NB4 (cell line): ENCODE results near the gene KRTAP5-4.
"Not testable (repeated sequence)": the region's sequence is repeated elsewhere in the genome, so short reads cannot be mapped to it uniquely, and the experiment has no call there.

Source experiments
- DNase-seq: peaks from one replicate; pipeline ENCODE4 v3.0.0; 2010; ENCODE audit warnings: low read depth
- H3K4me3 ChIP-seq: one replicate; pipeline ENCODE4 v1.5.1; 2011; ENCODE audit warnings: mild to moderate bottlenecking, low read depth, low read length, moderate library complexity
- MYC ChIP-seq: IDR thresholded peaks from 2 replicates; pipeline ENCODE4 v1.6.1; 2011; ENCODE audit warnings: low read depth, low read length
- POLR2A ChIP-seq: IDR thresholded peaks from 2 replicates; pipeline ENCODE4 v1.6.1; 2011; ENCODE audit warnings: mild to moderate bottlenecking; ENCODE audit not compliant: insufficient read length; ENCODE audit errors: extremely low read depth
- TF ChIP-seq, protein P1 (sequence below): IDR thresholded peaks from 2 replicates; pipeline ENCODE4 v1.6.1; 2011; ENCODE audit warnings: low read depth, low read length
- TF ChIP-seq, protein P2 (sequence below): IDR thresholded peaks from one replicate; pipeline ENCODE4 v1.5.1; 2012; ENCODE audit warnings: low read depth, low read length

Gene KRTAP5-4

DNA sequence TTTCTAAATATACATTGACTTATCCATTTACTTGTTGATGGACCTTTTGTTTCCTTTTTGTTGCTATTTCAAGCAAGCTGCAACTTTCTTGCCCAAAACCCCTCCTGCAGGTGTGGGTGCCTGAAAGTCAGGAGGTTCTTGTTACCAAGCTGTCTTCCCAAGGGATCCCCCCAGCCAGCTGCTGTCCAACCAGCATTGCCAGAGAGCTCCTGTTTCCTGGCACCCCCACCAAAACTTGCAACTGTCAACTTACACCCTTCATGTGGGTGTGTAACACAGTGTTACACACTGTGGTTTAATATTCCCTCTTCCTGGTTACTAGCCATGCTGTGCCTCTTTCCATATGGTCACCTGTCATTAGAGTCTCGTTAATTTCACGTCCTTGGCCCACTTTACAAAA is 35.2 kb downstream of the KRTAP5-4 start:
- no peak overlapping the region for H3K4me3 ChIP-seq
- no peak for DNase-seq
- TF ChIP-seq, protein P1, sequence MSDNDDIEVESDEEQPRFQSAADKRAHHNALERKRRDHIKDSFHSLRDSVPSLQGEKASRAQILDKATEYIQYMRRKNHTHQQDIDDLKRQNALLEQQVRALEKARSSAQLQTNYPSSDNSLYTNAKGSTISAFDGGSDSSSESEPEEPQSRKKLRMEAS = no peak
- TF ChIP-seq, protein P2, sequence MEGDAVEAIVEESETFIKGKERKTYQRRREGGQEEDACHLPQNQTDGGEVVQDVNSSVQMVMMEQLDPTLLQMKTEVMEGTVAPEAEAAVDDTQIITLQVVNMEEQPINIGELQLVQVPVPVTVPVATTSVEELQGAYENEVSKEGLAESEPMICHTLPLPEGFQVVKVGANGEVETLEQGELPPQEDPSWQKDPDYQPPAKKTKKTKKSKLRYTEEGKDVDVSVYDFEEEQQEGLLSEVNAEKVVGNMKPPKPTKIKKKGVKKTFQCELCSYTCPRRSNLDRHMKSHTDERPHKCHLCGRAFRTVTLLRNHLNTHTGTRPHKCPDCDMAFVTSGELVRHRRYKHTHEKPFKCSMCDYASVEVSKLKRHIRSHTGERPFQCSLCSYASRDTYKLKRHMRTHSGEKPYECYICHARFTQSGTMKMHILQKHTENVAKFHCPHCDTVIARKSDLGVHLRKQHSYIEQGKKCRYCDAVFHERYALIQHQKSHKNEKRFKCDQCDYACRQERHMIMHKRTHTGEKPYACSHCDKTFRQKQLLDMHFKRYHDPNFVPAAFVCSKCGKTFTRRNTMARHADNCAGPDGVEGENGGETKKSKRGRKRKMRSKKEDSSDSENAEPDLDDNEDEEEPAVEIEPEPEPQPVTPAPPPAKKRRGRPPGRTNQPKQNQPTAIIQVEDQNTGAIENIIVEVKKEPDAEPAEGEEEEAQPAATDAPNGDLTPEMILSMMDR = no peak
- TF ChIP-seq MYC (no peak), POLR2A (no peak)

DNA sequence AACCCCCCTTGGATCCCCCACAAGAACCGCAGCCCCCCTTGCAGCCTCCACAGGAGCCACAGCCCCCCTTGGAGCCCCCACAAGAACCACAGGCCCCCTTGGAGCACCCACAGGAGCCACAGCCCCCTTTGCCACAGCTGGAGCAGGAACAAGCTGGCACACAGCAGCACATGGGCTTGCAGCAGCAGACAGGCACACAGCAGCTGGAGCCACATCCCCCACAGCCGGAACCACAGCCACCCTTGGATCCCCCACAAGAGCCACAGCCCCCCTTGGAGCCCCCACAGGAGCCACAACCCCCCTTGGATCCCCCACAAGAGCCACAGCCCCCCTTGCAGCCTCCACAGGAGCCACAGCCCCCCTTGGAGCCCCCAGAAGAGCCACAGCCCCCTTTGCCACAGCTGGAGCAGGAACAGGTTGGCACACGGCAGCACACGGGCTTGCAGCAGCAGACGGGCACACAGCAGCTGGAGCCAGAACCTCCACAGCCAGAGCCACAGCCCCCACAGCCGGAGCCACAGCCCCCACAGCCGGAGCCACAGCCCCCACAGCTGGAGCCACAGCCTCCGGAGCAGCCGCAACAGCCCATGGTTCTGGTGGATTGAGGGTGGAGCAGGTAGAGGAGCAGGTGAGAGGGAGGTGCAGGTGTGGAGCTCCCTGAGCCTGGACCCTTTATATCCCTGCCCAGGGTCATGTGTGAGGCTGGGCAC is 37.1 kb downstream of the KRTAP5-4 start, which contains the start of gene KRTAP5-1:
TSS of gene KRTAP5-1 (minus strand) at position 623 of the 710 bp plus-strand sequence. CDS start at position 589, 34 bp downstream.
- H3K4me3 ChIP-seq, DNase-seq: not testable (repeated sequence)

DNA sequence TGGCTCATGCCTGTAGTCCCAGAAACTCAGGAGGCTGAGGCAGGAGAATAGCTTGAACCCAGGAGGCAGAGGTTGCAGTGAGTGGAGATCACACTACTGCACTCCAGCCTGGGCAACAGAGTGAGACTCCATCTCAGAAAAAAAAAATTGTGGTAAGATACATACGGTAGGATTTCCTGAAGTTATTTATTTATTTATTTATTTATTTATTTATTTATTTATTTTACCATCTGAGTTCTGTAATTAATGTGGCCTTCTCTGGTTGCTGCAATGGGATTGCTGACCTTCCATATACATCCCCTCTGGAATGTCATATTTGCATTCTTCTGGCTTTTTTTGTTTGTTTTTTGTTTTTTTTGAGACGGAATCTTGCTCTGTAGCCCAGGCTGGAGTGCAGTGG is 39.0 kb downstream of the KRTAP5-4 start:
- DNase-seq, H3K4me3 ChIP-seq: not testable (repeated sequence)

DNA sequence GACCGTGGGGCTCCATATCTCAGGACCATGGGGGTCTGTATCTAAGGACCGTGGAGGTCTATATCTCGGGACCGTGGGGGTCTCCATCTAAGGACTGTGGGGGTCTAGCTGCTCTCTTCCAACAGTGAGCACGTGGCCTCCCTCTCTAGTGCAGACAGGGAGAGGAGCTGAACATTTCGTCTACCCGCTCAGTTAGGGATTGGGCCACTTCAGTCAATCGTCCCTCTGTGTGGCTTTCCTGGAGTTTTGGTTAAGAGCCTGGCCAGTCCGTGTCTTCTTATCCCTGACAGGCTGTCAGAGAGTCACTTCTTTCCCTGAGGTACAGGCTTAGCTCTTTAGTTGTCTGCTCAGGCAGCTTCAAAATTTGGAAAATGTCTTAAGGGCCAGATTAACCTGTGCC is 40.0 kb downstream of the KRTAP5-4 start:
- no peak for DNase-seq
- TF ChIP-seq MYC (no peak), POLR2A (no peak)
- TF ChIP-seq, protein P1 = no peak
- TF ChIP-seq, protein P2 = no peak
- no peak overlapping the region for H3K4me3 ChIP-seq

DNA sequence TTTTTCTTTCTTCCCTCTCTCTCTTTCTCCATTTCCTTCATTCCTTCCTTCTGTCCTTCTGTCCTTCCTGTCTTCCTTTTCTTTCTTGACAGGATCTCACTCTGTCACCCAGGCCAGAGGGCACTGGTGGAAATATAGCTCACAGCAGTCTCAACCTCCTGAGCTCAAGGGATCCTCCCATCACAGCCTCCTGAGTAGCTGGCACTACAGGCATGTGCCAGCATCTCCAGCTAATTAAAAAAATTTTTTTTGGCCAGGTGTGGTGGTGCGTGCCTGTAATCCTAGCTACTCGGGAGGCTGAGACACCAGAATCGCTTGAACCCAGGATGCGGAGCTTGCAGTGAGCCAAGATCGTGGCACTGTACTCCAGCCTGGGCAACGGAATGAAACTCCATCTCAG is 45.1 kb downstream of the KRTAP5-4 start:
- no peak overlapping the region for H3K4me3 ChIP-seq
- TF ChIP-seq, protein P1 = no peak
- no peak for TF ChIP-seq POLR2A
- no peak for DNase-seq

DNA sequence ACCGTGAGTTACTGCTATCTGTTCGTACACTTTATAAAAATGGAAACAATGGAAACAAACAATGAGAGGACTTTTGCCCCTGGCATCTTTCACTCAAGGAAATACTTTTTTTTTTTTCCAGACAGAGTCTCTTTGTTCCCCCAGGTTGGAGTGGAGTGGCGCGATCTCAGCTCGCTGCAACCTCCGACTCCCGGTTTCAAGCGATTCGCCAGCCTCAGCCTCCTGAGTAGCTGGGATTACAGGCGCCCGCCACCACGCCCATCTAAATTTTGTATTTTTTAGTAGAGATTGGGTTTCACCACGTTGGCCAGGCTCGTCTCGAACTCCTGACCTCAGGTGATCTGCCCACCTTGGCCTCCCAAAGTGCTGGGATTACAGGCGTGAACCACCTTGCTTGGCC is 46.2 kb downstream of the KRTAP5-4 start:
- H3K4me3 ChIP-seq, DNase-seq: not testable (repeated sequence)

DNA sequence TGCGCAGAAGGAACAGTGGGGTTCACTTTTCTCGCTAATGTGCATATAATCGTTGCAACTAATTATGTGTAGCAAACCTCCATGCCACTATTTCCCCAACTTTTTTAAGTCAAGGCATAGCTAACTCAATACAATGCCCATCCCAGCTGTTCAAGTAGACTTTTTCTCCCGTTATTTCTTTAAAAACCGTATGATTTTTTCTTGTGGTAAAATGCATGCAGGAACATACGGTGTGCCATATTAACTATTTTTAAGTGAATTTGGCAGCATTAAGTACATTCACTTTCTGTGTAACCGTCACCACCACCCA is 47.0 kb downstream of the KRTAP5-4 start:
- no peak for TF ChIP-seq MYC
- no peak for TF ChIP-seq POLR2A
- TF ChIP-seq, protein P1 = no peak
- TF ChIP-seq, protein P2 = no peak
- no peak overlapping the region for H3K4me3 ChIP-seq
- no peak for DNase-seq

DNA sequence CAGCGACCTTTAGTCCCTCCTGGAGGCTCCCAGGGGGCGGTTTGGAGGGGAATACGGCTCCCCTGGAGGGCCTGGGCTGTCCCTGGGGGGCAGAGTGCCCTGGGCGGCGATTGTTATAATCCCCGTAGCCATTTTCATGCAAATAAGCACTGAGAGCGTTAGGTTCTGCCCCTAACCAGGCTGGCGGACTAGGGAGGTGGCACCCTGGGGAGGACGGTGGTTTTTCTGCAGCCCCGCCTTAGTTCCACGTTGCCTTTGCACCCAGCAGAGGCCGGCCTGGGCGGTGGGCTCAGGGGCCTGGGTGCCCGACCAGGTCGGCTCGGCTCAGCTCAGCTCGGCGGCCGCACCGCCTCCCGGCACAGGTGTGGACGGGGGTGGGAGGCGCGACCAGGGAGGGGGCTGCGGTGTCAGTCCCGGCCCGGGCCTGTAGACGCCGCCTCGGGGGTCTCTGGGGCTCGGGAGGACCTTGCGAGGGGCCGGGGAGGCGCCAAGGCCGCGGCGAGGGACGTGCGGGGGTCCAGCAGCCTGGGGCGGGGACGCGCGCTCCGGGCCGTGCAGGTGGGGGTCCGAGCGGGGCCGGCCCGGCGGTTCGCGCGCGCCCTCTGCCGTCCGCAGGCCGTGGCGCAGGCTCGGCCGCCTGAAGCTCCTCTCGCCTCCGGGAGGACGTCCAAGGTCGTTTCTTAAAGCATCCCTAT is 47.6 kb downstream of the KRTAP5-4 start:
- TF ChIP-seq MYC (peak; percentile 43; the same call in 1 of the 2 replicates), POLR2A (no peak)
- TF ChIP-seq, protein P2 = peak; percentile 50
- TF ChIP-seq, protein P1 = no peak
- no peak overlapping the region for H3K4me3 ChIP-seq
- DNase-seq = peak; percentile 77
